Suprapubic skin (tissue), 4 donors: ENCODE results near the gene NOX3. TPM values are rescaled to one million over a fixed set of nuclear protein-coding genes. Genes with fewer than 3 reads are reported as not detected.

ENCODE experiments used
- DNase-seq, 2 donors: peaks; one replicate each; pipeline ENCODE4 v3.0.0-alpha.2; 2019; ENCODE audit warnings: low spot score in 2 of 2
- H3K27ac ChIP-seq: fragments of 200-600 bp; sonication (generic); one replicate; pipeline ENCODE4 v1.5.1; 2019
- H3K27me3 ChIP-seq: fragments of 200-600 bp; sonication (generic); one replicate; pipeline ENCODE4 v1.5.1; 2019
- H3K36me3 ChIP-seq: fragments of 200-600 bp; sonication (generic); one replicate; pipeline ENCODE4 v1.5.1; 2019
- H3K4me1 ChIP-seq: fragments of 200-600 bp; sonication (generic); one replicate; pipeline ENCODE4 v1.5.1; 2019
- H3K4me3 ChIP-seq: fragments of 200-600 bp; sonication (generic); one replicate; pipeline ENCODE4 v1.5.1; 2019; ENCODE audit warnings: mild to moderate bottlenecking
- H3K9me3 ChIP-seq: fragments of 200-600 bp; sonication (generic); one replicate; pipeline ENCODE4 v1.5.1; 2019
- EP300 ChIP-seq: sonication (generic); formaldehyde crosslinking; IDR thresholded peaks from one replicate; pipeline ENCODE4 v1.6.1; 2017; ENCODE audit warnings: antibody characterized with exemption
- POLR2A ChIP-seq, 2 donors: fragments of 450-650 bp; IDR thresholded peaks; one replicate each; pipeline ENCODE4 v1.6.1; 2017; ENCODE audit warnings: antibody characterized with exemption in 2 of 2, mild to moderate bottlenecking in 2 of 2, moderate library complexity in 2 of 2
- POLR2AphosphoS5 ChIP-seq, 3 donors: sonication (generic); formaldehyde crosslinking; IDR thresholded peaks; one replicate each; pipeline ENCODE4 v1.6.1; 2017; ENCODE audit warnings: antibody characterized with exemption in 3 of 3
- WGBS: methylation state at CpG from one replicate; pipeline ENCODE4 v1.1.5; 2018; 5-methylcytosine and 5-hydroxymethylcytosine counted together
- total RNA-seq, 4 donors: library from RNA; depleted of rRNA; stranded (reverse); fragments of >200 nt; gene quantifications; one replicate each; pipeline ENCODE4 v1.1.0, GENCODE V29; 2016
- TF ChIP-seq, protein P1 (sequence below), 2 donors: fragments of 200-600 bp in 1 of 2; fragments of 450-650 bp in 1 of 2; sonication (generic) in 1 of 2; IDR thresholded peaks; one replicate each; pipeline ENCODE4 v1.5.1; 2016 to 2019; ENCODE audit warnings: antibody characterized with exemption in 2 of 2, mild to moderate bottlenecking in 1 of 2, moderate library complexity in 1 of 2

The NOX3 gene
- total RNA-seq, 4 donors from 2014 or later, result not detected

DNA sequence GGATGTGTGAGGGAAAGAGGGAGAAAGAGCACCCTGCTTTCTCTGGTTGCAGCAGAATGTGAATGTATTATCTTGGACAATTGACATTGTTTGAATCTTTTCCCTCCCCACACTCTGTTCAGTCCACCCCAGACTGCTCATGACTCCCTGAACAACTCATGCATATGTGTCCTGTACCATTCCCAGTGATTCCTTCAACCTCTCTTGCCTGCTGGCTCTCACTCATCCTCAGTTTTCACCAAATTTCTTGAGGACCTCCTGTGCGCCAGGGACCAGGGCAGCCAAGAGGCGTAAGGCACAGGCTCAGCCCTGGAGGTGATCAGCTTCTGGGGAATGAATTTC, 5.4 kb downstream of the NOX3 start:
- WGBS, result 100% methylated on average over 2 of the region's 2 CpGs
- no peaks in the 10 kb centered on the region for H3K4me1 ChIP-seq
- no peak overlapping the region for H3K27ac ChIP-seq
- H3K9me3 ChIP-seq, result no peaks in the 10 kb centered on the region
- DNase-seq, result no peak
- no peaks in the 10 kb centered on the region for H3K36me3 ChIP-seq
- no peak overlapping the region for H3K4me3 ChIP-seq
- TF ChIP-seq, protein P1, sequence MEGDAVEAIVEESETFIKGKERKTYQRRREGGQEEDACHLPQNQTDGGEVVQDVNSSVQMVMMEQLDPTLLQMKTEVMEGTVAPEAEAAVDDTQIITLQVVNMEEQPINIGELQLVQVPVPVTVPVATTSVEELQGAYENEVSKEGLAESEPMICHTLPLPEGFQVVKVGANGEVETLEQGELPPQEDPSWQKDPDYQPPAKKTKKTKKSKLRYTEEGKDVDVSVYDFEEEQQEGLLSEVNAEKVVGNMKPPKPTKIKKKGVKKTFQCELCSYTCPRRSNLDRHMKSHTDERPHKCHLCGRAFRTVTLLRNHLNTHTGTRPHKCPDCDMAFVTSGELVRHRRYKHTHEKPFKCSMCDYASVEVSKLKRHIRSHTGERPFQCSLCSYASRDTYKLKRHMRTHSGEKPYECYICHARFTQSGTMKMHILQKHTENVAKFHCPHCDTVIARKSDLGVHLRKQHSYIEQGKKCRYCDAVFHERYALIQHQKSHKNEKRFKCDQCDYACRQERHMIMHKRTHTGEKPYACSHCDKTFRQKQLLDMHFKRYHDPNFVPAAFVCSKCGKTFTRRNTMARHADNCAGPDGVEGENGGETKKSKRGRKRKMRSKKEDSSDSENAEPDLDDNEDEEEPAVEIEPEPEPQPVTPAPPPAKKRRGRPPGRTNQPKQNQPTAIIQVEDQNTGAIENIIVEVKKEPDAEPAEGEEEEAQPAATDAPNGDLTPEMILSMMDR (IDR thresholded peaks at IDR 0.05), result no peak
- no peak for TF ChIP-seq EP300
- TF ChIP-seq POLR2AphosphoS5 (IDR thresholded peaks at IDR 0.05), result no peak
- no peak for TF ChIP-seq POLR2A (IDR thresholded peaks at IDR 0.05)
- peaks cover 30% of the 10 kb centered on the region for H3K27me3 ChIP-seq

DNA sequence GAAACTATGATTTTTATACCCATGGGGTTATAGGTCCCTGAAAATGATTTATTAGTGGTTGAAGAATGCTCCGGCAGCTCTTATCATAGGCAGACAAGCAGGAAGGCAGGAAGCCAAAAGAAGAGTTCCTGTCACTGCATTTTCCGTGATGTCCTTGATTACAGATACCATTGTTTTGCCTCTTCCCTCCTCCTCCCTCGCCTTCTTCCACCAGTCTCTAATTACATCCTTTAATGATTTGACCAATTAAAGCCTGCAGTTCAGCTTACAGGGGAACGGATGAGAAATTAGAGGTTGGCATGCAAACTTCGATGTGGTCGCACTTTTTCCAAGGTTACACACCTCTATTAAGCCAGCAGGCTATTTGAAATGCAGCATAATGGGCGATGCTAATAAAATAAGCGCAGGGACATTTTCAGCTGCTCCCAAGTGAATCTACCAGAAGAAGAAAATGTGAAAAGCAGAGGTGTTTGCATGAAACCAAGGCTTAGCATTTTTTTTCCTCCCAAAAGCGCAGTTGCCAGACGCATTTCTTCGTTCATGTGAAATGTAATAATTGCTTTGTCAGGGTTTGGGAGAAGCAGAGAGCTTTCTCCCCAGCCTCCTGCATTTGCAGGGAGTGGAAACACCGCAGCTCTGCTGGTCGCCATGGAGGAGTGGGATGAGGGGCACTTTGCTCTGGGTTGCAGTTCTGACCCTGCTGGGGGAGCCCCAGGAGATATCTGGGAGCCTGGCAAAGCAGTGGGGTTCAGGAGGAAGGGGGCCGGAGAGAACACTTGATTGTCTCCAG, 6.0 kb downstream of the NOX3 start:
- 61% methylated on average over 14 of the region's 14 CpGs for WGBS
- Histone ChIP-seq H3K4me1 (no peaks in the 10 kb centered on the region), H3K27me3 (peaks cover 30% of the 10 kb centered on the region)

DNA sequence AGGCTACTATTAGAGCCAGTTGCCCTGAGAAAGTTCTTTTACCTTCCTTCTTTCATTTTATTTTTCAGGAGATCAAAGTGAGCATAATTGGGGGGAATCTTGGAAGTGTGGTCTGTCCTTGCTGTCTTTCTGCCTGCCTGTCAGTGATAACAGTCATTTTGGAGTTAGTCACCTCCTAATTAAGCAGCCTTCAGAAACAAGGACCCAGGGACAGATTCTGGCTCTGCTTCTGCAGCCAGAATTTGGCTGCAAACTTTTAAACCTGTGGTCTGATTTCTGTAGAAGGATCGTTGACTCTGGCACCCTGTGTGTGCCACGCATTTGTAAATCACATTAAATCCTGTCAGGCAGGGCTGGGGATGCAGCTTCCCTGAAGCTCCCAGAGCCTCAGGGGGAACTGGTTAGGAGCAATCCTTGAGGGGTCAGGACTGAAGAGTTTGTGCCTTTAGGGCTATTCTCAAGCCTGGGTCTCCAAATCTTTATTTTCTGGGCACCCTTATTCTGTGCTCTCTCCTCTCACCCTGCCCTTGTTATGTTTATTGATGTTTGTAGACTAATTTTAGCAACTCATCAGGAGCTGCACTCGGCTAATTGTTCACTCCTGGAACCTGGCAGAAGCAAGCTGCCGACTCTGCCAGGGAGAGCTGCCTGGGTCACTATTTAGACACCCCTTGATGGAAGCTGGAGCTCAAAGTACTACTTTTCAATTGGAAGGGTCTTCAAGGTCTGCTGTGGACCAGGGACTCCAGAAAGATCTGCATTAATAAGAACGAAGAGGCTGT, 6.8 kb downstream of the NOX3 start:
- TF ChIP-seq, protein P1 (IDR thresholded peaks at IDR 0.05), result no peak
- TF ChIP-seq POLR2A (IDR thresholded peaks at IDR 0.05), result no peak
- TF ChIP-seq EP300, result no peak
- no peak for TF ChIP-seq POLR2AphosphoS5 (IDR thresholded peaks at IDR 0.05)
- Histone ChIP-seq H3K4me1 (no peaks in the 10 kb centered on the region), H3K9me3 (no peaks in the 10 kb centered on the region), H3K4me3 (no peak overlapping the region), H3K27me3 (peaks cover 30% of the 10 kb centered on the region), H3K27ac (no peak overlapping the region), H3K36me3 (no peaks in the 10 kb centered on the region)
- 11% methylated on average over 5 of the region's 5 CpGs for WGBS
- no peak for DNase-seq

More for the DNA sequence above, 6.0 kb downstream of the NOX3 start:
- no peak for DNase-seq
- no peaks in the 10 kb centered on the region for H3K36me3 ChIP-seq
- H3K9me3 ChIP-seq, result no peaks in the 10 kb centered on the region
- TF ChIP-seq, protein P1 (IDR thresholded peaks at IDR 0.05), result no peak
- no peak for TF ChIP-seq EP300
- no peak for TF ChIP-seq POLR2A (IDR thresholded peaks at IDR 0.05)
- no peak for TF ChIP-seq POLR2AphosphoS5 (IDR thresholded peaks at IDR 0.05)
- H3K4me3 ChIP-seq, result no peak overlapping the region
- H3K27ac ChIP-seq, result no peak overlapping the region

- Histone ChIP-seq H3K4me1 (peaks cover 2% of the 10 kb centered on the region), H3K9me3 (no peaks in the 10 kb centered on the region), H3K27ac (no peak overlapping the region), H3K36me3 (no peaks in the 10 kb centered on the region), H3K4me3 (no peak overlapping the region), H3K27me3 (peaks cover 30% of the 10 kb centered on the region)
- DNase-seq, result no peak
- TF ChIP-seq POLR2AphosphoS5 (IDR thresholded peaks at IDR 0.05) (no peak), POLR2A (IDR thresholded peaks at IDR 0.05) (no peak), EP300 (no peak)
- TF ChIP-seq, protein P1 (IDR thresholded peaks at IDR 0.05), result no peak
Measured at GRCh38 chr6:155447949-155448348, 7.7 kb downstream of the NOX3 start.
